Astrocyte (in vitro differentiated cells and primary cell): ENCODE results near the gene SNAPC4. TPM values are rescaled to one million over a fixed set of nuclear protein-coding genes. Genes with fewer than 3 reads are reported as not detected.

Experiments used
- DNase-seq: peaks from one replicate; pipeline ENCODE4 v3.0.0-alpha.2; 2010; ENCODE audit warnings: low read depth
- FAIRE-seq: peaks from 2 replicates; lab custom pipeline; 2011; peaks lifted over from hg19 to GRCh38; lab: Jason Lieb, UNC
- H2AFZ ChIP-seq: 2 replicates; pipeline ENCODE4 v1.6.0; 2012; ENCODE audit warnings: low read depth, low read length, inconsistent platforms
- H3K27ac ChIP-seq: 2 replicates; pipeline ENCODE4 v1.5.1; 2011; ENCODE audit warnings: low read depth, low read length, inconsistent platforms
- H3K27me3 ChIP-seq: 2 replicates; pipeline ENCODE4 v1.6.0; 2011; ENCODE audit warnings: low read length, inconsistent platforms; ENCODE audit not compliant: insufficient read depth
- H3K36me3 ChIP-seq: 2 replicates; pipeline ENCODE4 v1.5.1; 2011; ENCODE audit warnings: low read length, inconsistent platforms; ENCODE audit not compliant: insufficient read depth
- H3K4me1 ChIP-seq: 2 replicates; pipeline ENCODE4 v1.5.1; 2011; ENCODE audit warnings: low read length, inconsistent platforms; ENCODE audit not compliant: insufficient read depth
- H3K4me2 ChIP-seq: 2 replicates; pipeline ENCODE4 v1.6.0; 2012; ENCODE audit warnings: low read length, inconsistent platforms
- H3K4me3 ChIP-seq: 2 replicates; pipeline ENCODE4 v1.5.1; 2011; ENCODE audit warnings: low read depth, mild to moderate bottlenecking, low read length, inconsistent platforms; ENCODE audit not compliant: insufficient read depth
- H3K79me2 ChIP-seq: 2 replicates; pipeline ENCODE4 v1.6.0; 2012; ENCODE audit warnings: mild to moderate bottlenecking, low read length, inconsistent platforms; ENCODE audit not compliant: insufficient read depth
- H3K9ac ChIP-seq: 2 replicates; pipeline ENCODE4 v1.6.0; 2012; ENCODE audit warnings: mild to moderate bottlenecking, low read length, inconsistent platforms
- H3K9me3 ChIP-seq: 2 replicates; pipeline ENCODE4 v1.5.1; 2012; ENCODE audit warnings: low read depth, mild to moderate bottlenecking, low read length, inconsistent platforms; ENCODE audit not compliant: insufficient read depth
- H4K20me1 ChIP-seq: 2 replicates; pipeline ENCODE4 v1.6.0; 2012; ENCODE audit warnings: low read length, inconsistent platforms; ENCODE audit not compliant: insufficient read depth
- H3K27ac Mint-ChIP-seq: one replicate; pipeline ENCODE4 v1.8.0; 2021; ENCODE audit warnings: mild to moderate bottlenecking, mixed read lengths; ENCODE audit not compliant: unreplicated experiment
- H3K27me3 Mint-ChIP-seq: one replicate; pipeline ENCODE4 v1.8.0; 2021; ENCODE audit warnings: low read depth, mixed read lengths; ENCODE audit not compliant: unreplicated experiment
- H3K36me3 Mint-ChIP-seq: one replicate; pipeline ENCODE4 v1.8.0; 2021; ENCODE audit warnings: low read depth, mixed read lengths; ENCODE audit not compliant: unreplicated experiment
- H3K4me1 Mint-ChIP-seq: one replicate; pipeline ENCODE4 v1.8.0; 2021; ENCODE audit warnings: low read depth, mixed read lengths; ENCODE audit not compliant: unreplicated experiment
- H3K4me3 Mint-ChIP-seq: one replicate; pipeline ENCODE4 v1.8.0; 2021; ENCODE audit warnings: mild to moderate bottlenecking, moderate library complexity, mixed read lengths; ENCODE audit not compliant: unreplicated experiment
- H3K9me3 Mint-ChIP-seq: one replicate; pipeline ENCODE4 v1.8.0; 2021; ENCODE audit warnings: mild to moderate bottlenecking, mixed read lengths; ENCODE audit not compliant: unreplicated experiment
- CTCF ChIP-seq: IDR thresholded peaks from 2 replicates; pipeline ENCODE4 v1.5.1; 2011; ENCODE audit warnings: low read depth, mild to moderate bottlenecking, inconsistent platforms, low read length, moderate library complexity; ENCODE audit not compliant: insufficient read depth
- EZH2 ChIP-seq: IDR thresholded peaks from 2 replicates; pipeline ENCODE4 v1.6.1; 2012; ENCODE audit warnings: mild to moderate bottlenecking, low read length, inconsistent platforms; ENCODE audit not compliant: insufficient read depth
- total RNA-seq: library from RNA; stranded (reverse); gene quantifications from 2 replicates; pipeline ENCODE4 v1.2.1, GENCODE V29; 2021

The SNAPC4 gene
- total RNA-seq, 1 donor from 2014 or later = 18.6 TPM

GRCh38 chr9:136364942-136365774, 34.8 kb downstream of the SNAPC4 start:
- TF ChIP-seq CTCF (no peak), EZH2 (no peak)
- H3K9ac ChIP-seq = no peak overlapping the region
- peaks cover 10% of the 10 kb centered on the region for H3K79me2 ChIP-seq
- Mint-ChIP-seq H3K9me3 (no peaks in the 10 kb centered on the region), H3K36me3 (no peaks in the 10 kb centered on the region), H3K27me3 (no peaks in the 10 kb centered on the region), H3K27ac (no peak overlapping the region), H3K4me1 (no peaks in the 10 kb centered on the region), H3K4me3 (peak overlapping the region; percentile 54)
- H3K4me1 ChIP-seq = peaks cover 22% of the 10 kb centered on the region
- H3K9me3 ChIP-seq = no peaks in the 10 kb centered on the region
- no peak overlapping the region for H3K4me2 ChIP-seq
- no peak overlapping the region for H3K27ac ChIP-seq
- H3K4me3 ChIP-seq = no peak overlapping the region
- no peaks in the 10 kb centered on the region for H3K27me3 ChIP-seq
- peaks cover 17% of the 10 kb centered on the region for H4K20me1 ChIP-seq
- DNase-seq (no peak), FAIRE-seq (no peak)
- H2AFZ ChIP-seq = no peak overlapping the region
- no peaks in the 10 kb centered on the region for H3K36me3 ChIP-seq

GRCh38 chr9:136363949-136364748, 35.8 kb downstream of the SNAPC4 start:
- H3K9me3 Mint-ChIP-seq = no peaks in the 10 kb centered on the region
- FAIRE-seq = no peak
- no peaks in the 10 kb centered on the region for H3K9me3 ChIP-seq
- H3K4me3 ChIP-seq = no peak overlapping the region
- peaks cover 2% of the 10 kb centered on the region for H3K4me1 Mint-ChIP-seq
- H3K36me3 ChIP-seq = no peaks in the 10 kb centered on the region
- peaks cover 10% of the 10 kb centered on the region for H3K79me2 ChIP-seq
- peaks cover 22% of the 10 kb centered on the region for H3K4me1 ChIP-seq
- H2AFZ ChIP-seq = no peak overlapping the region
- H3K4me2 ChIP-seq = peak overlapping the region; percentile 85
- H3K27me3 ChIP-seq = no peaks in the 10 kb centered on the region
- peak overlapping the region; percentile 74 for H3K4me3 Mint-ChIP-seq
- H3K36me3 Mint-ChIP-seq = no peaks in the 10 kb centered on the region
- no peak overlapping the region for H3K9ac ChIP-seq
- no peak overlapping the region for H3K27ac ChIP-seq
- peaks cover 21% of the 10 kb centered on the region for H4K20me1 ChIP-seq
- H3K27ac Mint-ChIP-seq = peak overlapping the region; percentile 26
- no peak for DNase-seq
- no peaks in the 10 kb centered on the region for H3K27me3 Mint-ChIP-seq
- no peak for TF ChIP-seq EZH2
- no peak for TF ChIP-seq CTCF
